ENCODE data around the gene PPP4R2. TPM values are rescaled to one million over a fixed set of nuclear protein-coding genes. Genes with fewer than 3 reads are reported as not detected.

The PPP4R2 gene
- total and polyA plus RNA-seq, 9 of the 15 experiments (the other 6 are each of a cell fraction or from before 2014, with no cell fraction given): 11.0 to 49.6 (median 31.6) TPM

GRCh38 chr3:73080216-73080966, 83.8 kb downstream of the PPP4R2 start:
- Histone ChIP-seq H3K27ac (ENCODE audit: extremely low read depth, low read depth, low read length) (no peak overlapping the region), H3K27me3 (ENCODE audit: control insufficient read depth in 2 of 2, insufficient read depth in 2 of 2, low read length in 2 of 2) (no peaks in the 10 kb centered on the region), H3K9me3 (replicated peaks; ENCODE audit: control insufficient read depth, insufficient read depth, low read depth, low read length) (no peaks in the 10 kb centered on the region), H3K4me1 (replicated peaks in 1 of 2; ENCODE audit: control insufficient read depth in 2 of 2, insufficient read depth in 2 of 2, low read length in 2 of 2) (no peaks in the 10 kb centered on the region; a peak in 1 of 5 replicates), H3K9me1 (ENCODE audit: control insufficient read depth, insufficient read depth, low read length) (no peaks in the 10 kb centered on the region), H4K20me1 (replicated peaks; ENCODE audit: control insufficient read depth, insufficient read depth, low read length) (no peaks in the 10 kb centered on the region), H2AFZ (ENCODE audit: low read depth, low read length) (no peak overlapping the region), H3K9ac (ENCODE audit: insufficient read depth in 1 of 2, low read depth in 2 of 2, low read length in 2 of 2) (no peak overlapping the region), H3K79me2 (ENCODE audit: control insufficient read depth, insufficient read depth, low read length) (no peaks in the 10 kb centered on the region), H3K4me3 (no peak overlapping the region), H3K36me3 (ENCODE audit: control insufficient read depth, insufficient read depth, low read length) (no peaks in the 10 kb centered on the region), H3K4me2 (ENCODE audit: insufficient read depth, low read length) (no peak overlapping the region)
- ATAC-seq: no peak
- TF ChIP-seq SMARCA5 (IDR thresholded peaks at IDR 0.05): no peak
- no peak for TF ChIP-seq HDAC6 (IDR thresholded peaks at IDR 0.05; ENCODE audit: low read depth, low read length)
- in situ Hi-C loops (cut with MboI): loop anchor here (25.0 kb wide), 1 partner anchor 1368 kb away; no protein-coding TSS in a partner anchor
- no peak for FAIRE-seq
- ChIA-PET CTCF (ENCODE audit: low intra/inter-chr PET ratio) (interaction anchor here (0.6 kb wide), 1 partner anchor 189 kb away, joined by 5 read pairs; no protein-coding TSS in a partner anchor), POLR2A (interaction anchor here (0.9 to 1.0 kb wide), 2 partner anchors 10 to 1388 kb away, joined by 3 to 4 read pairs; no protein-coding TSS in a partner anchor)
- no TSS peak for BruUV-seq (replicated peaks)
- intact Hi-C loops (cut with micrococcal nuclease): loop anchor here (10.0 kb wide), 1 partner anchor 1366 kb away; no protein-coding TSS in a partner anchor
- 58% methylated on average over 12 of the region's 17 CpGs for WGBS (ENCODE audit: insufficient coverage, low coverage, missing lambda C conversion rate)
- DNase-seq (ENCODE audit: extremely low read depth in 1 of 4, low spot score in 3 of 4): no peak

- no peak for FAIRE-seq
- POLR2A ChIA-PET: interaction anchor here (0.9 to 1.2 kb wide), 2 partner anchors 10 to 1389 kb away, joined by 3 to 4 read pairs; no protein-coding TSS in a partner anchor
- Histone ChIP-seq H3K4me3 (no peak overlapping the region), H3K9me3 (replicated peaks; ENCODE audit: control insufficient read depth, insufficient read depth, low read depth, low read length) (no peaks in the 10 kb centered on the region), H4K20me1 (replicated peaks; ENCODE audit: control insufficient read depth, insufficient read depth, low read length) (no peaks in the 10 kb centered on the region), H3K4me2 (ENCODE audit: insufficient read depth, low read length) (no peak overlapping the region), H3K27ac (ENCODE audit: extremely low read depth, low read depth, low read length) (no peak overlapping the region), H3K4me1 (replicated peaks in 1 of 2; ENCODE audit: control insufficient read depth in 2 of 2, insufficient read depth in 2 of 2, low read length in 2 of 2) (no peaks in the 10 kb centered on the region; a peak in 1 of 5 replicates), H3K27me3 (ENCODE audit: control insufficient read depth in 2 of 2, insufficient read depth in 2 of 2, low read length in 2 of 2) (no peaks in the 10 kb centered on the region), H2AFZ (ENCODE audit: low read depth, low read length) (no peak overlapping the region), H3K9me1 (ENCODE audit: control insufficient read depth, insufficient read depth, low read length) (no peaks in the 10 kb centered on the region), H3K79me2 (ENCODE audit: control insufficient read depth, insufficient read depth, low read length) (no peaks in the 10 kb centered on the region), H3K36me3 (ENCODE audit: control insufficient read depth, insufficient read depth, low read length) (no peaks in the 10 kb centered on the region), H3K9ac (ENCODE audit: insufficient read depth in 1 of 2, low read depth in 2 of 2, low read length in 2 of 2) (no peak overlapping the region)
- CTCF ChIA-PET (ENCODE audit: low intra/inter-chr PET ratio): no interaction called here
- 43% methylated on average over 5 of the region's 8 CpGs for WGBS (ENCODE audit: insufficient coverage, low coverage, missing lambda C conversion rate)
- peak; percentile 62 for TF ChIP-seq ZNF384 (IDR thresholded peaks at IDR 0.05; ENCODE audit: low read depth, low read length)
- no peak for TF ChIP-seq SAFB2 (IDR thresholded peaks at IDR 0.05; ENCODE audit: borderline replicate concordance, low read depth, low read length, severe bottlenecking)
- TF ChIP-seq, protein P1, sequence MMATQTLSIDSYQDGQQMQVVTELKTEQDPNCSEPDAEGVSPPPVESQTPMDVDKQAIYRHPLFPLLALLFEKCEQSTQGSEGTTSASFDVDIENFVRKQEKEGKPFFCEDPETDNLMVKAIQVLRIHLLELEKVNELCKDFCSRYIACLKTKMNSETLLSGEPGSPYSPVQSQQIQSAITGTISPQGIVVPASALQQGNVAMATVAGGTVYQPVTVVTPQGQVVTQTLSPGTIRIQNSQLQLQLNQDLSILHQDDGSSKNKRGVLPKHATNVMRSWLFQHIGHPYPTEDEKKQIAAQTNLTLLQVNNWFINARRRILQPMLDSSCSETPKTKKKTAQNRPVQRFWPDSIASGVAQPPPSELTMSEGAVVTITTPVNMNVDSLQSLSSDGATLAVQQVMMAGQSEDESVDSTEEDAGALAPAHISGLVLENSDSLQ (IDR thresholded peaks at IDR 0.05): peak; percentile 50; the same call in 1 of the 2 replicates
- TF ChIP-seq MEIS2 (IDR thresholded peaks at IDR 0.05; ENCODE audit: partially characterized antibody): peak; percentile 75
- TF ChIP-seq, protein P2, sequence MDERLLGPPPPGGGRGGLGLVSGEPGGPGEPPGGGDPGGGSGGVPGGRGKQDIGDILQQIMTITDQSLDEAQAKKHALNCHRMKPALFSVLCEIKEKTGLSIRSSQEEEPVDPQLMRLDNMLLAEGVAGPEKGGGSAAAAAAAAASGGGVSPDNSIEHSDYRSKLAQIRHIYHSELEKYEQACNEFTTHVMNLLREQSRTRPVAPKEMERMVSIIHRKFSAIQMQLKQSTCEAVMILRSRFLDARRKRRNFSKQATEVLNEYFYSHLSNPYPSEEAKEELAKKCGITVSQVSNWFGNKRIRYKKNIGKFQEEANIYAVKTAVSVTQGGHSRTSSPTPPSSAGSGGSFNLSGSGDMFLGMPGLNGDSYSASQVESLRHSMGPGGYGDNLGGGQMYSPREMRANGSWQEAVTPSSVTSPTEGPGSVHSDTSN (CRISPR knock-in tag; IDR thresholded peaks at IDR 0.05; ENCODE audit: low read depth): no peak
- TF ChIP-seq, protein P2 (tag; conservative IDR thresholded peaks at IDR 0.05; ENCODE audit: low read depth): peak; percentile 40
- in situ Hi-C loops (cut with MboI) (loop anchor here (25.0 kb wide), 1 partner anchor 1369 kb away; no protein-coding TSS in a partner anchor), intact Hi-C loops (cut with micrococcal nuclease) (loop anchor here (10.0 kb wide), 1 partner anchor 1366 kb away; no protein-coding TSS in a partner anchor)
- DNase-seq (ENCODE audit: extremely low read depth in 1 of 4, low spot score in 3 of 4): no peak
- no TSS peak for BruUV-seq (replicated peaks)
- no peak for ATAC-seq
These were observed 84.5 kb downstream of the PPP4R2 start for GRCh38 chr3:73081140-73081539.
